ENCODE results near the gene GOLGA6L25.
"Not testable (repeated sequence)": the region's sequence is repeated elsewhere in the genome, so short reads cannot be mapped to it uniquely, and the experiment has no call there.

DNA sequence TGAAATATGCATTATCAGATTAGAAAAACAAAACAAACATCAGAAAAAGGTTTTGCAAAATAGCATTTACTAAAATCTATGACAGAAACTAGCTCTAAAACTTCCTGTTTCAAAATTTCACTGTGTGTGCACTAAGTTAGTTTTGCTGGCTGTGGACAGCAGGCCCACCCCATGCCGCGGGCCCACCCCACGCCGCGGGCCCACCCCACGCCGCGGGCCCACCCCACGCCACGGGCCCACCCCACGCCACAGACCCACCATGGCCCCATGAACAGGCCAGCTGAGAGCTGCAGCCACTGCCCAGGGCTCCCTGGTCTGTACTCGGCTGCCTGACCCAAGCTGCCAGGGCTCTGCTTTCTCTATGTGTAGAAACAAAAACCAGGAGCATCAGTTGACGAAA is 20.0 kb downstream of the GOLGA6L25 start:
- TF ChIP-seq, protein P1, sequence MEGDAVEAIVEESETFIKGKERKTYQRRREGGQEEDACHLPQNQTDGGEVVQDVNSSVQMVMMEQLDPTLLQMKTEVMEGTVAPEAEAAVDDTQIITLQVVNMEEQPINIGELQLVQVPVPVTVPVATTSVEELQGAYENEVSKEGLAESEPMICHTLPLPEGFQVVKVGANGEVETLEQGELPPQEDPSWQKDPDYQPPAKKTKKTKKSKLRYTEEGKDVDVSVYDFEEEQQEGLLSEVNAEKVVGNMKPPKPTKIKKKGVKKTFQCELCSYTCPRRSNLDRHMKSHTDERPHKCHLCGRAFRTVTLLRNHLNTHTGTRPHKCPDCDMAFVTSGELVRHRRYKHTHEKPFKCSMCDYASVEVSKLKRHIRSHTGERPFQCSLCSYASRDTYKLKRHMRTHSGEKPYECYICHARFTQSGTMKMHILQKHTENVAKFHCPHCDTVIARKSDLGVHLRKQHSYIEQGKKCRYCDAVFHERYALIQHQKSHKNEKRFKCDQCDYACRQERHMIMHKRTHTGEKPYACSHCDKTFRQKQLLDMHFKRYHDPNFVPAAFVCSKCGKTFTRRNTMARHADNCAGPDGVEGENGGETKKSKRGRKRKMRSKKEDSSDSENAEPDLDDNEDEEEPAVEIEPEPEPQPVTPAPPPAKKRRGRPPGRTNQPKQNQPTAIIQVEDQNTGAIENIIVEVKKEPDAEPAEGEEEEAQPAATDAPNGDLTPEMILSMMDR (IDR thresholded peaks at IDR 0.05), result not testable (repeated sequence)
- not testable (repeated sequence) for TF ChIP-seq POLR2A (IDR thresholded peaks at IDR 0.05)

All from right lobe of liver (tissue), 4 donors.